K562 (cell line): ENCODE results near the gene SLC18B1. TPM values are rescaled to one million over a fixed set of nuclear protein-coding genes. Genes with fewer than 3 reads are reported as not detected.

Experiments
- CBX1 ChIP-seq: sonication (generic); IDR thresholded peaks from 2 replicates; pipeline ENCODE4 v1.6.1; 2016; ENCODE audit warnings: antibody characterized with exemption, low read depth, mild to moderate bottlenecking
- EP300 ChIP-seq: IDR thresholded peaks from 2 replicates; pipeline ENCODE4 v1.6.1; 2012; ENCODE audit warnings: low read length, improper control_type of control experiment
- KDM1A ChIP-seq, 2 experiments: fragments of 450-650 bp; IDR thresholded peaks; 2 replicates each; pipeline ENCODE4 v1.6.1; 2016; ENCODE audit warnings: mild to moderate bottlenecking in 2 of 2
- KLF10 ChIP-seq: fragments of 250-450 bp; sonication (Bioruptor Pico); IDR thresholded peaks from 2 replicates; pipeline ENCODE4 v1.6.1; 2021; ENCODE audit warnings: matching md5 sums
- PCBP2 ChIP-seq: fragments of 200-400 bp; formaldehyde crosslinking; IDR thresholded peaks from 2 replicates; pipeline ENCODE4 v1.6.1; 2018; ENCODE audit warnings: low read length, low read depth, mild to moderate bottlenecking, moderate library complexity; ENCODE audit not compliant: poor library complexity, severe bottlenecking
- POLR2B ChIP-seq: fragments of 450-650 bp; IDR thresholded peaks from 2 replicates; pipeline ENCODE4 v1.6.1; 2018; ENCODE audit warnings: low read depth; ENCODE audit not compliant: partially characterized antibody
- POLR2H ChIP-seq: IDR thresholded peaks from 2 replicates; pipeline ENCODE4 v1.6.1; 2016; ENCODE audit warnings: missing genetic modification characterization, low read depth, mild to moderate bottlenecking, control low read depth, missing compliant biosample characterization, moderate library complexity
- SRF ChIP-seq, 2 experiments: fragments of 250-450, 450-650 bp in 1 of 2; sonication (Bioruptor Pico) in 1 of 2; sonication (generic) in 1 of 2; formaldehyde crosslinking; IDR thresholded peaks; 2 replicates each; pipeline versions ENCODE4 v1.5.0 to v1.5.1; 2020 to 2022; ENCODE audit warnings: mild to moderate bottlenecking in 1 of 2, missing genetic modification reagents in 1 of 2
- TEAD4 ChIP-seq, 2 experiments: sonication (generic) in 1 of 2; formaldehyde crosslinking in 1 of 2; IDR thresholded peaks; 2 replicates each; pipeline versions ENCODE4 v1.6.1 to v1.8.0; 2012 to 2022; ENCODE audit warnings: borderline replicate concordance in 1 of 2, inconsistent platforms in 1 of 2, low read length in 1 of 2, mild to moderate bottlenecking in 1 of 2, missing genetic modification reagents in 1 of 2
- ZBTB8A ChIP-seq: fragments of 450-650 bp; IDR thresholded peaks from 2 replicates; pipeline ENCODE4 v1.6.1; 2018; ENCODE audit warnings: mild to moderate bottlenecking, moderate library complexity; ENCODE audit not compliant: partially characterized antibody
- ZC3H4 ChIP-seq: sonication (generic); formaldehyde crosslinking; IDR thresholded peaks from 2 replicates; pipeline ENCODE4 v1.9.0; 2021; ENCODE audit warnings: missing genetic modification reagents, borderline replicate concordance
- ZNF707 ChIP-seq: fragments of 250-450 bp; sonication (Bioruptor Pico); conservative IDR thresholded peaks from 2 replicates; pipeline ENCODE4 v1.8.0; 2022; ENCODE audit warnings: inconsistent platforms, mild to moderate bottlenecking, moderate library complexity
- polyA plus RNA-seq, 8 experiments: library from polyadenylated mRNA; depleted of rRNA in 4 of 8; stranded (reverse) in 5 of 8; unstranded in 3 of 8; fragments of >200 nt; fragmentation: Nextera tagmentation in 2 of 8; fragmentation: Illumina TruSeq in 1 of 8; extraction: Ambion mirVana in 2 of 8; extraction: Trizol in 1 of 8; gene quantifications; 2 replicates each; pipeline versions ENCODE4 v1.2.1 to v1.2.3, GENCODE V29; 2011 to 2014; ENCODE audit warnings: inconsistent platforms in 1 of 8, missing spikeins in 1 of 8
- total RNA-seq, 7 experiments: library from RNA; depleted of rRNA in 6 of 7; stranded (reverse); fragments of >200 nt in 6 of 7; fragmentation: Illumina TruSeq in 2 of 7; extraction: Trizol in 2 of 7; gene quantifications; 2 replicates each; pipeline versions ENCODE4 v1.2.1 to v1.2.3, GENCODE V29; 2011 to 2021; ENCODE audit warnings: low replicate concordance in 1 of 7
- TF ChIP-seq, protein P1 (sequence below): sonication (generic); formaldehyde crosslinking; IDR thresholded peaks from 2 replicates; pipeline ENCODE4 v1.8.1; 2022; ENCODE audit warnings: missing genetic modification reagents
- TF ChIP-seq, protein P2 (sequence below): fragments of 250-450 bp; sonication (Bioruptor Pico); IDR thresholded peaks from 2 replicates; pipeline ENCODE4 v1.5.0; 2020; ENCODE audit warnings: mild to moderate bottlenecking
- TF ChIP-seq, protein P3 (sequence below), 2 experiments: fragments of 450-650 bp in 1 of 2; IDR thresholded peaks; 2 replicates each; pipeline ENCODE4 v1.6.1; 2011 to 2017; ENCODE audit warnings: low read depth in 2 of 2, antibody characterized with exemption in 1 of 2, borderline replicate concordance in 1 of 2, low read length in 1 of 2, mild to moderate bottlenecking in 1 of 2, mixed read lengths in 1 of 2; ENCODE audit not compliant: control insufficient read depth in 1 of 2
- TF ChIP-seq, protein P4 (sequence below): fragments of 250-450 bp; sonication (Bioruptor Pico); IDR thresholded peaks from 2 replicates; pipeline ENCODE4 v1.8.0; 2021; ENCODE audit warnings: borderline replicate concordance, mild to moderate bottlenecking, moderate library complexity; ENCODE audit not compliant: poor library complexity, severe bottlenecking
- TF ChIP-seq, protein P5 (sequence below), 2 experiments: fragments of 450-650 bp in 1 of 2; sonication (generic) in 1 of 2; formaldehyde crosslinking in 1 of 2; IDR thresholded peaks in 1 of 2; conservative IDR thresholded peaks in 1 of 2; 2 replicates each; pipeline versions ENCODE4 v1.6.1 to v1.8.1; 2016 to 2023; ENCODE audit warnings: mild to moderate bottlenecking in 2 of 2, moderate library complexity in 2 of 2, inconsistent platforms in 1 of 2, missing genetic modification reagents in 1 of 2

Gene SLC18B1
- total and polyA plus RNA-seq, 9 of the 15 experiments (the other 6 are each of a cell fraction or from before 2014, with no cell fraction given), result 10.4 to 49.1 (median 32.0) TPM

DNA sequence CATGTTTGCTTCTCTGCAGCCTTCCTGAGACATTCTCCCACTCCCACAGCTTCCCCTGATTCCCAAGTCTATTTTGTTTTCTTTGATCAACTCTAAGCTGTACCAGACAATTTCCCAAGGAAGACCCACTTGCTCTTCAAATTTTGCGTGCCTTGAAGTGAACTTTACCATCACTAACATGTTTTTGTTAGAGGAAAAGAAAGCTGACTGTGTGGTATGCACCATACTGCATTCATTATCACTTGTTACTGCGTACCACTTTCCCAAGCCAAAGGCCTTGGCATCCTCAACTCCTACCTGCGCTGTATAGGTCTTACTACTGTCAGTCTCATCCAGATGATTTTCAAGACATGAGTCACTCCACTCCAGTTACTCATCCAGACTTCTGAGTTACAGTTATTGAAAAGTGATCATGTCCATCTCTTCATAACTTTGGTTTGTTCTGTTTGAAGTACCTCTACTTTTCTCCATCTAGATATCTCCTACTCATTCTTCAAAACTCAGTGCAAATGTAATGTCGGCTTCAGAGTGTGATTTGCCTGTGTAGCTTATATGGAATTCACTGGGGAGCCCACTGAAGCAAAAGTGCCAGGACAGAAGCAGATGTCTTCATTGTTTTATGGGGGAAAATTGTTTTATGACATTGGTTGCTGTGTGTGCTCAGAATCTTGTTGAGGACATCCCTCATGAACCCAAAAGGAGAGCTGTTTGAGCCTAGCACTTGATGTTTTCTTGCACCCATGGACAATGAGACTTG, 21.1 kb upstream of the SLC18B1 start (continued):
- TF ChIP-seq PCBP2 (no peak), SRF (CRISPR knock-in tag; IDR thresholded peaks at IDR 0.05) (no peak), CBX1 (no peak), KLF10 (CRISPR knock-in tag) (0 out of 2 replicates have a peak, but pooled peaks have one; percentile 5), EP300 (no peak), ZC3H4 (CRISPR knock-in tag) (no peak), POLR2B (peak; percentile 61), ZBTB8A (no peak), TEAD4 (IDR thresholded peaks at IDR 0.05; ENCODE audit: low read length) (peak; percentile 6; the same call in 1 of the 2 replicates), TEAD4 (CRISPR knock-in tag; IDR thresholded peaks at IDR 0.05; ENCODE audit: borderline replicate concordance) (no peak), POLR2H (tag) (peak; percentile 25; the same call in 1 of the 2 replicates), KDM1A (IDR thresholded peaks at IDR 0.05) (peak in 1 of 2 experiments; percentile 3; a peak in 1 of 4 replicates), ZNF707 (CRISPR knock-in tag) (no peak)
- TF ChIP-seq, protein P1, sequence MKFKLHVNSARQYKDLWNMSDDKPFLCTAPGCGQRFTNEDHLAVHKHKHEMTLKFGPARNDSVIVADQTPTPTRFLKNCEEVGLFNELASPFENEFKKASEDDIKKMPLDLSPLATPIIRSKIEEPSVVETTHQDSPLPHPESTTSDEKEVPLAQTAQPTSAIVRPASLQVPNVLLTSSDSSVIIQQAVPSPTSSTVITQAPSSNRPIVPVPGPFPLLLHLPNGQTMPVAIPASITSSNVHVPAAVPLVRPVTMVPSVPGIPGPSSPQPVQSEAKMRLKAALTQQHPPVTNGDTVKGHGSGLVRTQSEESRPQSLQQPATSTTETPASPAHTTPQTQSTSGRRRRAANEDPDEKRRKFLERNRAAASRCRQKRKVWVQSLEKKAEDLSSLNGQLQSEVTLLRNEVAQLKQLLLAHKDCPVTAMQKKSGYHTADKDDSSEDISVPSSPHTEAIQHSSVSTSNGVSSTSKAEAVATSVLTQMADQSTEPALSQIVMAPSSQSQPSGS (CRISPR knock-in tag), result no peak
- TF ChIP-seq, protein P2, sequence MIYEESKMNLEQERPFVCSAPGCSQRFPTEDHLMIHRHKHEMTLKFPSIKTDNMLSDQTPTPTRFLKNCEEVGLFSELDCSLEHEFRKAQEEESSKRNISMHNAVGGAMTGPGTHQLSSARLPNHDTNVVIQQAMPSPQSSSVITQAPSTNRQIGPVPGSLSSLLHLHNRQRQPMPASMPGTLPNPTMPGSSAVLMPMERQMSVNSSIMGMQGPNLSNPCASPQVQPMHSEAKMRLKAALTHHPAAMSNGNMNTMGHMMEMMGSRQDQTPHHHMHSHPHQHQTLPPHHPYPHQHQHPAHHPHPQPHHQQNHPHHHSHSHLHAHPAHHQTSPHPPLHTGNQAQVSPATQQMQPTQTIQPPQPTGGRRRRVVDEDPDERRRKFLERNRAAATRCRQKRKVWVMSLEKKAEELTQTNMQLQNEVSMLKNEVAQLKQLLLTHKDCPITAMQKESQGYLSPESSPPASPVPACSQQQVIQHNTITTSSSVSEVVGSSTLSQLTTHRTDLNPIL (CRISPR knock-in tag), result no peak
- TF ChIP-seq, protein P3, sequence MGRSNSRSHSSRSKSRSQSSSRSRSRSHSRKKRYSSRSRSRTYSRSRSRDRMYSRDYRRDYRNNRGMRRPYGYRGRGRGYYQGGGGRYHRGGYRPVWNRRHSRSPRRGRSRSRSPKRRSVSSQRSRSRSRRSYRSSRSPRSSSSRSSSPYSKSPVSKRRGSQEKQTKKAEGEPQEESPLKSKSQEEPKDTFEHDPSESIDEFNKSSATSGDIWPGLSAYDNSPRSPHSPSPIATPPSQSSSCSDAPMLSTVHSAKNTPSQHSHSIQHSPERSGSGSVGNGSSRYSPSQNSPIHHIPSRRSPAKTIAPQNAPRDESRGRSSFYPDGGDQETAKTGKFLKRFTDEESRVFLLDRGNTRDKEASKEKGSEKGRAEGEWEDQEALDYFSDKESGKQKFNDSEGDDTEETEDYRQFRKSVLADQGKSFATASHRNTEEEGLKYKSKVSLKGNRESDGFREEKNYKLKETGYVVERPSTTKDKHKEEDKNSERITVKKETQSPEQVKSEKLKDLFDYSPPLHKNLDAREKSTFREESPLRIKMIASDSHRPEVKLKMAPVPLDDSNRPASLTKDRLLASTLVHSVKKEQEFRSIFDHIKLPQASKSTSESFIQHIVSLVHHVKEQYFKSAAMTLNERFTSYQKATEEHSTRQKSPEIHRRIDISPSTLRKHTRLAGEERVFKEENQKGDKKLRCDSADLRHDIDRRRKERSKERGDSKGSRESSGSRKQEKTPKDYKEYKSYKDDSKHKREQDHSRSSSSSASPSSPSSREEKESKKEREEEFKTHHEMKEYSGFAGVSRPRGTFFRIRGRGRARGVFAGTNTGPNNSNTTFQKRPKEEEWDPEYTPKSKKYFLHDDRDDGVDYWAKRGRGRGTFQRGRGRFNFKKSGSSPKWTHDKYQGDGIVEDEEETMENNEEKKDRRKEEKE (IDR thresholded peaks at IDR 0.05; ENCODE audit: borderline replicate concordance in 1 of 2, control insufficient read depth in 1 of 2, low read depth in 2 of 2, low read length in 1 of 2), result peak in 1 of 2 experiments; percentile 78; a peak in 1 of 4 replicates
- TF ChIP-seq, protein P4, sequence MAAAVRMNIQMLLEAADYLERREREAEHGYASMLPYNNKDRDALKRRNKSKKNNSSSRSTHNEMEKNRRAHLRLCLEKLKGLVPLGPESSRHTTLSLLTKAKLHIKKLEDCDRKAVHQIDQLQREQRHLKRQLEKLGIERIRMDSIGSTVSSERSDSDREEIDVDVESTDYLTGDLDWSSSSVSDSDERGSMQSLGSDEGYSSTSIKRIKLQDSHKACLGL (CRISPR knock-in tag), result no peak
- TF ChIP-seq, protein P5, sequence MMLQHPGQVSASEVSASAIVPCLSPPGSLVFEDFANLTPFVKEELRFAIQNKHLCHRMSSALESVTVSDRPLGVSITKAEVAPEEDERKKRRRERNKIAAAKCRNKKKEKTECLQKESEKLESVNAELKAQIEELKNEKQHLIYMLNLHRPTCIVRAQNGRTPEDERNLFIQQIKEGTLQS (IDR thresholded peaks at IDR 0.05), result peak; percentile 27
- TF ChIP-seq, protein P5 (CRISPR knock-in tag; conservative IDR thresholded peaks at IDR 0.05), result 0 out of 2 replicates have a peak, but pooled peaks have one; percentile 19
